Glomerular visceral epithelial cell (primary cell): ENCODE data around the gene CHD9.
A peak's percentile ranks its signal among the peaks of the same experiment; 100 is the strongest.

Experiments
- DNase-seq: peaks from one replicate; pipeline ENCODE4 v3.0.0-alpha.2; 2016; ENCODE audit errors: extremely low spot score

The CHD9 gene

GRCh38 chr16:53198933-53199332, 144.1 kb downstream of the CHD9 start:
- DNase-seq = no peak

DNA sequence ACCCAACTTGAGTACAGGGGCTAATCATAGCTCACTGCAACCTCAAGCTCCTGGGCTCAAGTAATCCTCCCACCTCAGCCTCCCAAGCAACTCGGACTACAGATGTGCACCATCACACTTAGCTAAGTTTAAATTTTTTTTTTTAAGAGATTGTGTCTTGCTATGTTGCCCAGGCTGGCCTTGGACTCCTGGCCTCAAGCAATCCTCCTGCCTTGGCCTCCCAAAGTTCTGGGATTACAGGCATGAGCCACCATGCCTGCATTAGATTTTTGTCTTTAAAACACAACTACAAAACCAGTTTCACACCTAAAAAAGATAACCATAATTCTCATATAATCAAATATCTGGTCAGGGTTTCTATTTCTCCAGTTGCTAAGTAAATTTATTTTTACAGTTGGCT, 147.1 kb downstream of the CHD9 start:
- DNase-seq = no peak

DNA sequence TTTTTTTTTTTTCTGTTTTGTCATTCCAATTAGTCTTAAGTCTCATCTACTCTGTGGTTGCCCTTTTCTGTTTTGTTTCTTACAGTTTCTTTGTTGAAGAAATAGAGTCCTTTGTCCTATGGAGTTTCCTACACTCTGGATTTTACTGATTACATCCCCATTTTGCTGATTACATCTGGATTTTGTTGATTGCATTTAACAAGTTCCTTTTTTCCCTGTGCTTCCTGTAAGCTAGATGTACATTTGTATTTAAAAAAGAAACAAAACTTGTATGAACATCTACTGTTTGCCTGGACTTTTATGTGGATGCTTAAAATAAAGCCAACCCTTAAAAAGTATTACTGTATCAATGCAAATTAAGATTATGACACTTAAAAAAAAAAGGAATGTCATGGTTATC, 147.6 kb downstream of the CHD9 start:
- DNase-seq = no peak

DNA sequence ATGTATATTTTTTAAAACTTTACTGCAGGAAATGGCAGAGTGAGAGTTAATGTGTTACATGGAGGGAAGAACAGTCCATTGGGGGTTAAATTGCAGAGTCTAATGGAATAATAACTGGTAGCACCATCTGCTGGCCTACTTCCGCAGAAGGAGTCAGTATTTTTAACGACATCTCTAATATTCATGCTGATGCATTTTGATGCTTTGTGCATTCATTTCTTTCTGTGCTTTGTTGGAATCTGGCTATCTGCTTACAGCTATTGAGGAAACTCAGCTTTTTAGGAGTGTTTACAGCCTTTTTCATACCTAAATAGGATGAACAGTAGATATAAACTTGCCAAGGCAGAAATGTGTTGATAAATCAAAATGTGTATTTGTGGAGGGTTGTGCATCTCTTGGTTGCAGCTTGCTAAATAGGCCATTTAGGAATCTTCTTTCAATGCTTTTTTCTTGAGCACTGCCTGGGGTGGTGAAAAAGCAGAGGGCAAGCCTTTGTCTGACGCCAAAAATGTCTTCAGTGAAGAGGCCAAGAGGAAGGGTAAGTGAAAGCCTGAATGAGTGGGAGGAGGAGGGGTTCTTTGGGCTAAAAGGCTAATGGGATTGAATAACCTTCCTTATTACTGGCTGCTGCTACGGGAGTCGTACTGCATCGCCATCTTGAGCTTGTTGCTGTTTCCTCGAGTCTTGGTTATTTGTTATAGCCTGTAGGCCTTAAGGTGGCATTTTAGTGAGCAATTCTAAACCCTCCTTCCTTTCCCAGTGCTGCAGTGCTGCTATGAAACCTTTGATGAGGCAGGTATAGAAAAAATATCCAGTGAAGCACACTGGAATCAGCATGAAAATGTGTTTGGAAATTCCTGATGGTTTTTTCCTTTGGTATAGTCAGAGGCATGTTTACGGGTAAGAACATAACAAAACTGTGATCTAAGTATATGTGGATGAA, 153.3 kb downstream of the CHD9 start:
- peak; percentile 74 for DNase-seq

- DNase-seq = peak; percentile 1
These were observed 154.6 kb downstream of the CHD9 start for GRCh38 chr16:53209429-53209828.

DNA sequence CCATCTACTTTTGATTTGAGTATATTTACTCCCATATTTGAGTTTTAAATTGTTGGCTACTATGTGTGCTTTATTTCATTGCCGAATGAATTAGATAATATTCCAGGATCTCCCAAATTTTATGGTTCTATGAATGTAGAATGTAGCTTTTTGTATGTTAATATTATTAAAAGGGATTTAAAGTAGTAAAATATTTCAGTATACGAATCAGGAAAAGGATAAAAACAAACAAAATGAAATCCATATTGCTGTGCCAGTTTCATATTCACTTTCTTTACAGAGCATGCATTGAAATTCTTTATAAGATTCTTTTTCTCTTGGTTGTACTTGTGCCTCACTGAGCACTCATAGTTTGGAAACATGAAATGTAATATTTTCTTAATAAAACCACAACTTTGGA, 155.1 kb downstream of the CHD9 start:
- DNase-seq = no peak

GRCh38 chr16:53211253-53211652, 156.5 kb downstream of the CHD9 start:
- no peak for DNase-seq

- DNase-seq = no peak
These were observed 158.1 kb downstream of the CHD9 start for GRCh38 chr16:53212893-53213223.

DNA sequence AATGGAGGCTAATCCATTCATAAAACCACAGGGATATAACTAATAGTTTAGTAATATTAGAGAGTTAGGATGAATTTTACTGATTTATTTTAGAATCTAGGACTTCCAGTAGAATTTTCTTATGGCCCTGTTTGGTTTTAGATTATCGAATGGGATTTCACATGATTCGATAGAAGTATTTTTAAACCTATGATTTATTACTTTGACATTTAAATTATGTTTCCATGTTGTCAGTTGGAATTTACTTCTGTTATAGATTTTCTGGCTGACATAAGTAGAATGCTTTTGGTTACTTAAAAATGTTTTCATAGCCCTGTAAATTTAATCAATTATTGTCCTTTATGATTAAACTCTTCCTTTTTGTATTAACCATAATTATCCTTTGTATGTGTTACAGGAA, 158.8 kb downstream of the CHD9 start:
- no peak for DNase-seq

DNA sequence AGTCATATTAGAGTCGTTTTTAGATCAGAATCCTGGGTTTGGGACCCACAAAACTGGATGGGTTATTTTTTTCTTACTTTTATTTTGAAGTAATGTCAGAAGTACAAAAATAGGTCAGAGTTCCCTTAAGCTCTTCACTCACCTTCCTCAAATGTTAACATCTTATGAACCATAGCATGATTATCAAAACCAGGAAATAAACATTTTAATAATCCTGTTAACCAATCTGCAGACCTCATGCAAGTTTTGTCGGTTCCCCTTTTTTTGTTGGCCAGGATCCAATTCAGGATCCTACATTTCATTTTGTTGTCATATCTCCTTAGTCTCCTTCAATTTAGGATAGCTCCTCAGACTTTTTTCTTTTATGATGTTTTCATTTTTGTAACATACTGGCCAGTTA, 162.0 kb downstream of the CHD9 start:
- DNase-seq = no peak

GRCh38 chr16:53219371-53219770, 164.6 kb downstream of the CHD9 start:
- DNase-seq = no peak

GRCh38 chr16:53219795-53220454, 165.1 kb downstream of the CHD9 start:
- DNase-seq = no peak

- DNase-seq = no peak
These were observed 165.8 kb downstream of the CHD9 start for GRCh38 chr16:53220585-53220984.

GRCh38 chr16:53224951-53225533, 170.3 kb downstream of the CHD9 start:
- peak; percentile 4 for DNase-seq

- no peak for DNase-seq
These were observed 178.2 kb downstream of the CHD9 start for GRCh38 chr16:53232826-53233529.

- no peak for DNase-seq
These were observed 180.0 kb downstream of the CHD9 start for GRCh38 chr16:53234836-53235235.

- DNase-seq = no peak
These were observed 181.1 kb downstream of the CHD9 start for GRCh38 chr16:53235851-53236250.

DNA sequence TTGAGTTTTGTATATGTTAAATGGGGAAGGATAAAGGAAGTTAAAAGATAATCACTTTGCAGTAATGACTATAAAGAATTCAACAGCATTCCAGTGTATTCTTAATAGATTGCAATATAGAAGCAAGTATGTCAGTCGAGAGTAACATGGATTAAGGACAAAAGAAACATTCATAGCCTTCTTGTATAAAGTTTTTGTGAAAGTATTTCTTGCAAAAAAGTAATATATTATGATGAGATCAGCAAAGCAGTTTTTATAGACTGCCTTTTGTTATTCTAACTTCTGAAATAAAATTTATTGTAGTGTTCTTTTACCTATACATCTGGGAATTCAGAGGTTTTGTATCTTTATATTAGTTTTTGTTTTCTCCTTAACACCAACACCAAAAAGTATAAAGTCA, 194.5 kb downstream of the CHD9 start:
- no peak for DNase-seq

DNA sequence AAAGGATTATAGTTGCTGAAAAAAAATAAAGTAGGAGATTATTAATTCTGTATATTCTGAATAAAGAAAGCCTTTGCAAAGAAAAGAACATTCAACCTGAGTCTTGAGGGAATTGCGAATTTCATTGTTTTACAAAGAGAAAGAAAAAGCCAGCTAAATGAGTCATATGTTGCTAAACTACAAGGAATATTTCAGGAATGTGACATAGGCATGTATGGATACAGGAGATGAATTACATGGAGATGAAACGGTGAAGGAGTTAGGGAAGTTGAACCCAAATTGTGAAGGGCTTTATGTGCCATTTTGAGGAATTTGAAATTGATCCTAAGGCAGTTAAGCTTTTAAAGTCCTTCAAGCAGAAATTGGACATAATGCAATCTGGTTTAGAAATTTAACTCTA, 202.2 kb downstream of the CHD9 start:
- peak; percentile 16 for DNase-seq

DNA sequence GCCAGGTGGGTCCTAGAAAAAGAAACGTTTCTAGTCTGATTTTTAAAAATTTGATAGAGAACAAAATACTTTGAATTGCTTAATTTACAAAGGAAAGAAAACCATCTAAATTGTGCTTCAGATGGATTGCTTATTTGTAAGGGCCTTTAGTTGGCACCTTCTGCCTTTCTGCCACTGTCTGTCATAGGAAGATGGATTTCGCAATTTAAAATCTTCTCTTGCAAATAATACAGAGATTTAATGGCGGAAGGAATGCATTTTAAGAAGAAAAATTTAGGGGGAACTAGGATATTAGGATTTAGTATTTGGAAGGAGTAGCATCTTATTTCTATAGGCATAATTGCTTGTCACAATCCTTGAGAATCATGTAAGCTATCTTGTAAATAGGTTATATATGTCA, 204.0 kb downstream of the CHD9 start:
- DNase-seq = no peak

GRCh38 chr16:53261276-53261675, 206.5 kb downstream of the CHD9 start:
- no peak for DNase-seq

- no peak for DNase-seq
These were observed 207.9 kb downstream of the CHD9 start for GRCh38 chr16:53262645-53263044.
